GM12874 (cell line): ENCODE results near the gene ZGRF1.

Experiments used
- CTCF ChIP-seq: IDR thresholded peaks from 2 replicates; pipeline ENCODE4 v1.5.1; 2011; ENCODE audit warnings: low read depth, mild to moderate bottlenecking, control low read depth, low read length, moderate library complexity; ENCODE audit not compliant: insufficient read depth

ZGRF1 gene

GRCh38 chr4:112515198-112516065 lies 121.3 kb downstream of the ZGRF1 start:
- no peak for TF ChIP-seq CTCF

GRCh38 chr4:112514647-112515197 lies 122.0 kb downstream of the ZGRF1 start:
- peak; percentile 61 for TF ChIP-seq CTCF

GRCh38 chr4:112513971-112514646 lies 122.6 kb downstream of the ZGRF1 start:
- no peak for TF ChIP-seq CTCF

- no peak for TF ChIP-seq CTCF
Measured at GRCh38 chr4:112511803-112512118, 124.9 kb downstream of the ZGRF1 start.

GRCh38 chr4:112511093-112511802 lies 125.5 kb downstream of the ZGRF1 start:
- no peak for TF ChIP-seq CTCF

GRCh38 chr4:112510291-112511092 lies 126.2 kb downstream of the ZGRF1 start:
- 0 out of 2 replicates have a peak, but pooled peaks have one; percentile 14 for TF ChIP-seq CTCF
